ENCODE results near the gene HLA-C. TPM values are rescaled to one million over a fixed set of nuclear protein-coding genes. Genes with fewer than 3 reads are reported as not detected.
"Not testable (repeated sequence)": the region's sequence is repeated elsewhere in the genome, so short reads cannot be mapped to it uniquely, and the experiment has no call there.

The HLA-C gene
- polyA plus RNA-seq, 1 donor from 2014 or later, result 3,003 TPM

DNA sequence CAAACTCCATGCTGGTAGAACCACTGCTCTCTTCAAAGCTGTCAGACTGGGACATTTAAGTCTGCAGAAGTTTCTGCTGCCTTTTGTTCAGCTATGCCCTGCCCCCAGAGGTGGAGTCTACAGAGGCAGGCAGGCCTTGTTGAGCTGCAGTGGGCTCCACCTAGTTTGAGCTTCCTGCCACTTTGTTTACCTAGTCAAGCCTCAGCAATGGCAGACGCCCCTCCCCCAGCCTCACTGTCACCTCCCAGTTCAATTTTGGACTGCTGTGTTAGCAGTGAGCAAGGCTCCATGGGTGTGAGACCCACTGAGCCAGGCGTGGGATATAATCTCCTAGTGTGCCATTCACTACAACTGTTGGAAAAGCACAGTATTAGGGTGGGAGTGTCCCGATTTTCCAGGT, 11.9 kb downstream of the HLA-C start:
- H3K4me1 Mint-ChIP-seq, H3K27me3 Mint-ChIP-seq, H3K36me3 Mint-ChIP-seq: not testable (repeated sequence)
- Mint-ChIP-seq H3K27ac (peak overlapping the region in 1 of 3 donors; percentile 8), H3K4me3 (peak overlapping the region in 2 of 4 donors; percentile 63 to 73), H3K9me3 (peaks cover 7 to 18% (median 12%) of the 10 kb centered on the region in 3 donors)

DNA sequence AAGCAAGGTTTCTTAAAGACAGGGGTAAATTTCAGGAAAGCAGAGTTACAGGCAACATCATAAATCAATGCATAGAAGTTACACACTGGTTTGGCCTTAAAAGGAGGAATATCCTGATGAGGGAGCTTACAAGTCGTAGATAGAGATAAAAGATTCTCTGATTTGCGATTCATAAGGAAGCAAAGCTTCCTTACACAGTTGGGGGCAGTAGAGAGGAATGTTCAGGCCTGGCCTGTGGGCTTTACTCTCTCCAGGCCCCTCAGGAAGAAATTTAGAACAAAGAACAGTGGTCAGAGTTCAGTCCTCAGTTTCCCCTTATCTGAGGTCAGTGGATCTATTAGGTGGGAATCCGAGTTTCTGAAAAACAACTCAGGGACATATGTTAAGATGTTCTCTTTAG, 19.3 kb downstream of the HLA-C start:
- H3K4me3 Mint-ChIP-seq, result no peak overlapping the region
- H3K27me3 Mint-ChIP-seq, result peaks cover 6% of the 10 kb centered on the region
- no peak overlapping the region for H3K27ac Mint-ChIP-seq
- H3K36me3 Mint-ChIP-seq, result peaks cover 11% of the 10 kb centered on the region
- H3K4me1 Mint-ChIP-seq, result no peaks in the 10 kb centered on the region
- peaks cover 4 to 13% (median 13%) of the 10 kb centered on the region in 3 donors for H3K9me3 Mint-ChIP-seq

DNA sequence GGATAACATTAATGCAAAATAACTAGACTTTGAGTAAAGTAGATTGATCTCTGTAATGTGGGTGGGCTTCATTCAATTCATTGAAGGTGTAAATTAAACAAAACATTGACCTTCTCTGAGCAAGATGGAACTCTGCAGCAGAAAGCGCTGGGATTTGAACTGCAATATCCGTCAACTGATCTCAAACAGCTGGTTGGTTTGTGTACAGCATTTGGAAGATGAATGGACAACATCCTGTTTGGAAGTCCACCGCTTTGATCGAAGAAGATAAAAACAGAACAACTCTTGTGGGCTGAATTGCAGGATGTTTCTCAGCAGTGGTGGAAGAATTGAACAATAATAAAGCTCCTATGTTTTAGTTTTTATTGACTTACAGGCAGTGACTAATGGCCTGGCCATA, 20.6 kb downstream of the HLA-C start:
- peaks cover 10% of the 10 kb centered on the region for H3K36me3 Mint-ChIP-seq
- H3K9me3 Mint-ChIP-seq, result peaks cover 4 to 25% (median 19%) of the 10 kb centered on the region in 3 donors
- H3K27ac Mint-ChIP-seq, result no peak overlapping the region
- H3K4me1 Mint-ChIP-seq, result no peaks in the 10 kb centered on the region
- H3K27me3 Mint-ChIP-seq, result peaks cover 10% of the 10 kb centered on the region
- no peak overlapping the region for H3K4me3 Mint-ChIP-seq

DNA sequence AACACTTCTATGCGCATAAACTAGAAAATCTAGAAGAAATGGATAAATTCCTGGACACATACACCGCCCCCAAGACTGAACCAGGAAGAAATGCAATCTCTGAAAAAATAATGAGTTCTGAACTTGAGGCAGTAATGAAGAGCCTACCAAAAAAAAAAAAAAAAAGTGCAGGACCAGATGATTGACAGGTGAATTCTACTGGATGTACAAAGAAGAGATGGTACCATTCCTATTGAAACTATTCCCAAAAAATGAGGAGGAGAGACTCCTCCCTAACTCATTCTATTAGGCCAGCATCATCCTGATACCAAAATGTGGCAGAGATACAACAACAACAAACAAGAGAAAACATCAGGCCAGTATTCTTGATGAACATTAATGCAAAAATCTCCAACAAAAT, 22.7 kb downstream of the HLA-C start:
- H3K27ac Mint-ChIP-seq, result no peak overlapping the region
- H3K27me3 Mint-ChIP-seq, result peaks cover 15% of the 10 kb centered on the region
- no peak overlapping the region for H3K4me3 Mint-ChIP-seq
- H3K9me3 Mint-ChIP-seq, result peaks cover 4 to 25% (median 21%) of the 10 kb centered on the region in 3 donors
- H3K4me1 Mint-ChIP-seq, result no peaks in the 10 kb centered on the region
- peaks cover 10% of the 10 kb centered on the region for H3K36me3 Mint-ChIP-seq

DNA sequence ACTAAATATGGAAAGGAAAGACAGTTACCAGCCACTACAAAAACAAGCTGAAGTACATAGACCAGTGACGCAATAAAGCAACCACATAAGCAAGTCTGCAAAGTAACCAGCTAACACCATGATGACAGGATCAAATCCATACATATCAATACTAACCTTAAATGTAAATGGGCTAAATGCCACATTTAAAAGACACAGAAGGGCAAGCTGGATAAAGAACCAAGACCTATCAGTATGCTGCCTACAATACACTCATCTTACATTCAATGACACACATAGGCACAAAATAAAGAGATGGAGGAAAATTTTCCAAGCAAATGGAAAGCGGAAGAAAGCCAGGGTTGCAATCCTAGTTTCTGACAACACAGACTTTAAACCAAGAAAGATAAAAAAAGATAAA, 24.1 kb downstream of the HLA-C start:
- Mint-ChIP-seq H3K27me3 (peaks cover 17% of the 10 kb centered on the region), H3K27ac (no peak overlapping the region), H3K4me3 (no peak overlapping the region), H3K9me3 (peaks cover 4 to 25% (median 19%) of the 10 kb centered on the region in 3 donors), H3K4me1 (no peaks in the 10 kb centered on the region), H3K36me3 (peaks cover 10% of the 10 kb centered on the region)

DNA sequence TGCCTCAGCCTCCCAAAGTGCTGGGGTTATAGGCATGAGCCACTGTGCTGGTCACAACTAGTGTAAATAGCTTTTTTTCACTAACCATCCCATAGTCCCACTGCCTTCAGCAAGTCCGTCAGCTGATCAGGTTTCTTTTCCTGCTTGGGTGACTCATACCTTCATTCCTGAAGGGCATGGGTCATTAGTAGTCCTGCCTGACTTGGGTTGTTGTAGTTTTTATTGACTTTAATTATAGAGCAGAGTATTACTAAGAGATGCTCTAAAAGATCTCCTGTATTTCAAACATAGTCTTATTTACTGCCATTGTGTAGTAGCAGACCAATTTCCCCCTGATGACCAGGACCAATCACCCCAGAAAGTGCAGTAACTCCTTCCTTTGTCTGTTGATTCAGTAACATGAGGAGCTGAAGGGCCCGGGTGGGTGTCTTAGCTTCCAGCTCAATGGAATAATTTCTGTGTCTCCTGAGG, 25.8 kb downstream of the HLA-C start:
- peaks cover 17% of the 10 kb centered on the region for H3K27me3 Mint-ChIP-seq
- peaks cover 4 to 25% (median 19%) of the 10 kb centered on the region in 3 donors for H3K9me3 Mint-ChIP-seq
- no peak overlapping the region for H3K4me3 Mint-ChIP-seq
- H3K27ac Mint-ChIP-seq, result no peak overlapping the region
- H3K36me3 Mint-ChIP-seq, result peaks cover 10% of the 10 kb centered on the region
- no peaks in the 10 kb centered on the region for H3K4me1 Mint-ChIP-seq

DNA sequence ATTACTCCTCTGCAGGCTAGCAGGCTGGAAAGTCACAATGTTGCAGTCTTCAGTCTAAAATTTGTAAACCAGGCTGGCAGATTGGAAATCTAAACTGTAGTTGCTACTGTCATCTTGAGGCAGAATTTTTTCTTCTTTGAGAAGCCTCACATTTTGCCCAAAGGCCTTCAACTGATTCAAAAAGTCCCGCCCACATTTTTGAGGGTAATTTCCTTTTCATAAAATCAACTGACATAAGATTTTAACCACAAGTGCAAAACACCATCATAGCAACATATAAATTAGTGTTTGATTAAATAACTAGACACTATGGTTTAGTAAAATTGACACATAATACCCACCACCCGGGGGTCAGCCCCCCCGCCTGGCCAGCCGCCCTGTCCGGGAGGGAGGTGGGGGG, 28.4 kb downstream of the HLA-C start:
- Mint-ChIP-seq H3K36me3 (peaks cover 2% of the 10 kb centered on the region), H3K9me3 (peaks cover 3 to 15% (median 14%) of the 10 kb centered on the region in 3 donors), H3K4me3 (no peak overlapping the region), H3K4me1 (no peaks in the 10 kb centered on the region), H3K27ac (no peak overlapping the region), H3K27me3 (peaks cover 21% of the 10 kb centered on the region)

DNA sequence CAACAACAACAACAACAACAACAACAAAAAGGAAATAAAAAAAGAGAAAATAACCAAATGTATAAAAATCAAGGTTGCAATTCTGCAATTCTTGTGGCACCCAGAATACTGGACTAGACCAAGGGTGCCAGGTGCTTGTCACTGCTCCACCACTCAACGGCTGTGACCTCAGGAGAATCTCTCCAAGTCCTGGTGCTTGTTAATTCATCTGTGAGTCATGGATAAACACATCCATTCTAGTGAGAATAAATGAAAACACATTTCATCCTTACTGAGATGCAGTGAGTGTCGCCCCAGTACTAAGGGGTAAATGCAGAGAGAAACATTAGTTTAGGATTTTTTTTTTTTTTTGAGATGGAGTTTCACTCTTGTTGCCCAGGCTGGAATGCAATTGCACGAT, 32.0 kb downstream of the HLA-C start:
- H3K4me1 Mint-ChIP-seq, result peaks cover 0 to 2% (median 0%) of the 10 kb centered on the region in 3 donors

DNA sequence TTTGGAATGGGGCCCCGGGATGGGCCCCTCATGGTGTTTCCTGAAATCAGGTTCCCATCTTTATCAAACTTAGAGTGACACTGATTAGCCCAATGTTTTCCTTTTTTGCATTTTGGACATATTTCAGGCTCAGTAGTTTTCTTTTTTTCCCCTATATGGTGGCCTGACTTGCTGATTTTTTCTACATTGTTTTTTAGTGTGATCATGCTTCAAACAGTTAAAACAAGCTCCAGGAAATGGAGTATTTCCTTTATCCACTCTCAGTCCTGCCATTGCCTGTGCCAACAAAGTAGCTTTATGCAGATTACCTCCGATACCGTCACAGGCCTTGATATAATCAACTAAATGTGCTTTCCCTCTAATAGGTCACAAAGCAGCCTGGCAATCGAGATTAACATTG, 37.8 kb downstream of the HLA-C start:
- H3K27me3 Mint-ChIP-seq, result peaks cover 25% of the 10 kb centered on the region
- not testable (repeated sequence) for H3K4me3 Mint-ChIP-seq, H3K27ac Mint-ChIP-seq, H3K9me3 Mint-ChIP-seq, H3K36me3 Mint-ChIP-seq, H3K4me1 Mint-ChIP-seq

More for the DNA sequence above, 32.0 kb downstream of the HLA-C start:
- H3K36me3 Mint-ChIP-seq, result no peaks in the 10 kb centered on the region
- no peak overlapping the region for H3K27ac Mint-ChIP-seq
- peaks cover 15% of the 10 kb centered on the region for H3K27me3 Mint-ChIP-seq
- no peaks in the 10 kb centered on the region for H3K9me3 Mint-ChIP-seq
- no peak overlapping the region for H3K4me3 Mint-ChIP-seq

DNA sequence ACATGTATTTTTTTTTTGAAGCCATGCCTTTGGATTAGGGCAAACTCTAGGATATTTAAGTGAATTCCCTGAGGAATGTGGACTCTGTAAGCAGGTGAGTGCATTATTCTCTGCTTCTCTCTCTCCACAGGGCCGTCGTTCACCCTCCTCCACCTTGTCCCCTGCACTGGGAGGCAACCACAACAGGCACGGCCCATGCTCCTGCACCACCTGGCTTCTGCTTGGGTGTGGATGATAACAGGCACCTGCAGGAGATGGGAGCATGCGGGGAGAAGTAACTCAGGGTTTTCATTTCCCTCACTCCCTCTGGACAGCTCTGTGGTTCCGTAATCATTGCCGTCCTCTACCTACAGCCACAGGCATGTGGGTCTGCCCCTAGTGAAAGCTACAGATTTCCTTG, 43.4 kb downstream of the HLA-C start:
- Mint-ChIP-seq H3K27ac (no peak overlapping the region), H3K36me3 (no peaks in the 10 kb centered on the region), H3K4me3 (no peak overlapping the region), H3K9me3 (peaks cover 0 to 1% (median 0%) of the 10 kb centered on the region in 3 donors), H3K4me1 (peaks cover 0 to 7% (median 3%) of the 10 kb centered on the region in 3 donors), H3K27me3 (peaks cover 8% of the 10 kb centered on the region)

DNA sequence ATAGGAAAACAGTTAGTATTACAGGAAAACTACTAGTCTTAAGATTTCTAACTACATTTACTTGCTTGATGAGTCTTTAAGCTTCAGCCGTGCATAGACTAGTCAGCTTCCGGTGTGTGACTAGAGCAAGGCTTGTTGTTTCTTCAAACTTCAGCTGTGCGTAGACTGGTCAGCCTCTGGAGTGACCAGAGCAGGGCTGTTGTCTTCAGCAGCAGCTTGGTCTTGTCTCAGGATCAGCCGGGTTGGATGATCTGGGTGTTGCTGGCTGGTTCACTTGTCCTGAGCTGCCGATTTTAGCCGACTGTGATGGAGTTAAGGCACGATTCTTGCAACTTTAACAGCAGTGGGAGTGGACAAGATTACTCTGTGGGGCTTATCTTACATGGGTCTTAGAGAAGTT, 44.7 kb downstream of the HLA-C start:
- Mint-ChIP-seq H3K27me3 (peaks cover 3% of the 10 kb centered on the region), H3K36me3 (no peaks in the 10 kb centered on the region), H3K4me1 (peaks cover 0 to 7% (median 3%) of the 10 kb centered on the region in 3 donors), H3K27ac (no peak overlapping the region), H3K9me3 (peaks cover 0 to 1% (median 0%) of the 10 kb centered on the region in 3 donors), H3K4me3 (no peak overlapping the region)

DNA sequence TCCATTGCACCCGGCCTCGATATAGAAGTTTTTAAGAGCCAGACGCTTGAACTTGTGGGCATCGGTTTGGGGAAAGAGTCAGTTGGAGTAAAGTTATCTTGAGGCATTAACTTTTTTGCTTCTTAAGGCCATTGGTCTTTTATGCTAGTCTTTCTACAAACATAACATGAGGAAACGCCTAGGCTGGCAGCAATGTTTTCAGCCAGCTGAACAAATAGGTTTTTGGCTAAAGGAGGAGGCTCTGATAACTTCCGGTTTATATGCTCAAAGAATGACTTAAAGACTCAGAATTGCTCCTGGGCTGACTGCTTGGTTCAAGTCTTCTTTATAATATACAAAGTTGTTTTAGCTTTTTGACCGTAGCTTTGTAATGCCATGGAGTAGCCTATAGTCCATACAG, 46.2 kb downstream of the HLA-C start:
- H3K4me3 Mint-ChIP-seq, result no peak overlapping the region
- H3K4me1 Mint-ChIP-seq, result peaks cover 0 to 9% (median 3%) of the 10 kb centered on the region in 3 donors
- peaks cover 3% of the 10 kb centered on the region for H3K27me3 Mint-ChIP-seq
- H3K36me3 Mint-ChIP-seq, result no peaks in the 10 kb centered on the region
- H3K27ac Mint-ChIP-seq, result no peak overlapping the region
- peaks cover 0 to 1% (median 0%) of the 10 kb centered on the region in 3 donors for H3K9me3 Mint-ChIP-seq

DNA sequence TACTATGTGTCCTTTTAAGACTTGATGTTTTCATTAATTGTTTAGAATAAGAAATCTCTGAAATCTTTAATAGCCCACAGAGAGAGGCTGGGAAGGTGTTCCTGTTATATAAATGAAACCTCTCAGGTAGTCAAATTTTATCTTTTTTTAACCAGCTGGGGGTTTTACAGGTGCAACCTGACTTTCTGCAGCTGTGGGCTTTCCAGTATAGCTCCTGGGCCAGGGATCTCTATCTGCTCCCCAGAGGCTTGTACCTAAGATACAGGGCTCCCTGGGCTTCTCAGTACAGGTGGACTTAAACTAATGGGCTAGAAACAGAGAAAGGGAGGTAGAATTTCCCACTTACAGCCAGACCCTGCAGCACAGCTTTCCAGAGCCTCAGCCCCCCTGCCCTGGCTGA, 49.4 kb downstream of the HLA-C start:
- no peak overlapping the region for H3K27ac Mint-ChIP-seq
- peaks cover 0 to 10% (median 3%) of the 10 kb centered on the region in 3 donors for H3K9me3 Mint-ChIP-seq
- H3K27me3 Mint-ChIP-seq, result peaks cover 3% of the 10 kb centered on the region
- no peaks in the 10 kb centered on the region for H3K36me3 Mint-ChIP-seq
- H3K4me3 Mint-ChIP-seq, result no peak overlapping the region
- H3K4me1 Mint-ChIP-seq, result peaks cover 0 to 4% (median 0%) of the 10 kb centered on the region in 3 donors

Other genes with a start within 250 kb of the HLA-C start
- gene C6orf15, start 159.5 kb downstream of the HLA-C start, polyA plus RNA-seq, result not detected
- gene PSORS1C1, start 157.3 kb downstream of the HLA-C start, polyA plus RNA-seq, result 0.94 TPM
- gene CDSN, start 151.6 kb downstream of the HLA-C start, polyA plus RNA-seq, result not detected
- gene PSORS1C2, start 133.0 kb downstream of the HLA-C start, polyA plus RNA-seq, result not detected
- gene CCHCR1, start 114.3 kb downstream of the HLA-C start, polyA plus RNA-seq, result 9.4 TPM
- 14.9 TPM for gene TCF19, start 113.5 kb downstream of the HLA-C start, polyA plus RNA-seq
- 0.70 TPM for gene POU5F1, start 101.4 kb downstream of the HLA-C start, polyA plus RNA-seq
- gene HLA-B, start 85.1 kb upstream of the HLA-C start, polyA plus RNA-seq, result 6,901 TPM
- gene MICA, start 131.5 kb upstream of the HLA-C start, polyA plus RNA-seq, result 9.2 TPM
- 9.3 TPM for gene MICB, start 226.1 kb upstream of the HLA-C start, polyA plus RNA-seq

Measured in IgD-negative memory B cell (primary cell).